Stimulated activated CD8-positive, alpha-beta memory T cell treated with anti-CD3 and anti-CD28 coated beads, Interleukin-12 subunit alpha, Interleukin-12 subunit beta, amount 100 ng/mL, for 1 hour (primary cell): ENCODE data around the gene CD38.

Experiments
- DNase-seq: peaks from one replicate; pipeline ENCODE4 v3.0.0-alpha.2; 2020; ENCODE audit warnings: low read depth

Gene CD38

GRCh38 chr4:15899511-15899910, 121.4 kb downstream of the CD38 start:
- DNase-seq, result no peak

GRCh38 chr4:15901007-15901406, 122.9 kb downstream of the CD38 start:
- DNase-seq, result no peak

GRCh38 chr4:15901998-15902397, 123.9 kb downstream of the CD38 start:
- no peak for DNase-seq

GRCh38 chr4:15902746-15903145, 124.6 kb downstream of the CD38 start:
- no peak for DNase-seq
